Activated CD4-positive, alpha-beta T cell treated with anti-CD3 and anti-CD28 coated beads, Interleukin-2, amount 50 U/mL, for 4 hours (primary cell): ENCODE measurements around the gene CYRIA.

Experiments used
- DNase-seq, 2 experiments: peaks; one replicate each; pipeline ENCODE4 v3.0.0-alpha.2; 2020

Gene CYRIA

GRCh38 chr2:16665748-16666448, at the start of gene CYRIA:
CYRIA (minus strand) TSS chr2:16665834; CDS start chr2:16588119, 77,715 bp downstream.
- DNase-seq, result peak; percentile 3 to 5

GRCh38 chr2:16713011-16713423, 47.4 kb upstream of the CYRIA start:
- DNase-seq, result no peak

- DNase-seq, result no peak
Measured at GRCh38 chr2:16709769-16710168, 44.1 kb upstream of the CYRIA start.

GRCh38 chr2:16708173-16708572, 42.5 kb upstream of the CYRIA start:
- DNase-seq, result no peak

GRCh38 chr2:16707014-16707623, 41.5 kb upstream of the CYRIA start:
- no peak for DNase-seq

- DNase-seq, result no peak
Measured at GRCh38 chr2:16700551-16701259, 35.1 kb upstream of the CYRIA start.

- DNase-seq, result no peak
Measured at GRCh38 chr2:16693854-16694253, 28.2 kb upstream of the CYRIA start.

DNA sequence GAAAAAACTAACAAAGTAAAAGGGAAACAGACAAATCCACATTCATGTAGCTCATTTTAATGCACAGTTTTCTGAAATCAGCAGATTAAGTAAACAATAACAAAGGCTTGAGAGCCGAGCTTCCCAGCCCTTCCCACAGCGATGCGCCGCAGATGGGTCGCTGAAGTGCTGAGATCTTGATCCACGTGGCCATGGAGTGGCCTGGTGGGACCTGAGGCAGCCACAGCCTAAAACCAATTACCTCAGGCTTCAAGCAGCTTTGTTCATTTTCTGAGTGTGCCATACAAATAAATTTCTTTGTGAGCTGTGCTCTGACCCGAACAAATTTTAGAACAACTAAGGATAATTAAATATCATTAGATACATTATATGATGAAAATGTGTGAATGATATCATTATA, 25.6 kb upstream of the CYRIA start:
- DNase-seq, result no peak

DNA sequence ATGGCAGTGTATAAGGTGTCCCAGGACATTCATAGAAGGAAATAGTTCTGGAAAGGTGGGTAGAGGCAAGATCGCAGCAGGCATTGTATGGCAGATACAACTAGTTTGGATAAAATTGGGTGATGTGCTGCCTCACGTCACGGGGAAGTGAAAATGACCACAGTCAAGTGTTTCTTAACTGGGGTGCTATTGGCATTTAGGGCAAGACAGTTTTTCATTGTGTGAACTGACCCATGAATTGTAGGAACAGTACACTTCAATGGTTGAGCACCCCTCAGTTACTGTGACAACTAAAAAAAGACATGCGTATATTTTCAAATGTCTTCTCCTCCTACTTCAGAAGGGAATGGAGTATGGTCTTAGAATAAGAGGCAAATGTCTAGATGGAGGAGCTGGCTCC, 22.3 kb upstream of the CYRIA start:
- no peak for DNase-seq

GRCh38 chr2:16687222-16687621, 21.6 kb upstream of the CYRIA start:
- DNase-seq, result no peak

DNA sequence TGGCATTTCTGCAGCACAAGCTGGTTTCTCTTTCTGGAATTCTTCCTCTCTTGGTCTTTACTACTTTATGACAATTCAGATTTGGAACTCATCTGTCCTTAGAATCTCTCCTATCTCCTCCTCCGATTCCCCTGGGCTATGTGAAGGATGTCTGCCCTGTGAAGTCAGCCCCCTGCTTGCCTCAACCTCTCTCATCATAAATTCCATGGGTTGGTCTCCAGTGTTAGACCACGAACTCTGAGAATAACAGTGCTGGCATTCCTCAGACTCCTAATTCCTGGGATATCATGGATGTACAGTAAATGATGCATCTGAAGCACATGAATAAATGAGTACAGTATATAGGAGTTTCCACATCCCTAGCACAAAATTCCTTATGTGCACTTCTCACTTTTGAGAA, 21.0 kb upstream of the CYRIA start:
- no peak for DNase-seq

- DNase-seq, result no peak
Measured at GRCh38 chr2:16685340-16685715, 19.7 kb upstream of the CYRIA start.

DNA sequence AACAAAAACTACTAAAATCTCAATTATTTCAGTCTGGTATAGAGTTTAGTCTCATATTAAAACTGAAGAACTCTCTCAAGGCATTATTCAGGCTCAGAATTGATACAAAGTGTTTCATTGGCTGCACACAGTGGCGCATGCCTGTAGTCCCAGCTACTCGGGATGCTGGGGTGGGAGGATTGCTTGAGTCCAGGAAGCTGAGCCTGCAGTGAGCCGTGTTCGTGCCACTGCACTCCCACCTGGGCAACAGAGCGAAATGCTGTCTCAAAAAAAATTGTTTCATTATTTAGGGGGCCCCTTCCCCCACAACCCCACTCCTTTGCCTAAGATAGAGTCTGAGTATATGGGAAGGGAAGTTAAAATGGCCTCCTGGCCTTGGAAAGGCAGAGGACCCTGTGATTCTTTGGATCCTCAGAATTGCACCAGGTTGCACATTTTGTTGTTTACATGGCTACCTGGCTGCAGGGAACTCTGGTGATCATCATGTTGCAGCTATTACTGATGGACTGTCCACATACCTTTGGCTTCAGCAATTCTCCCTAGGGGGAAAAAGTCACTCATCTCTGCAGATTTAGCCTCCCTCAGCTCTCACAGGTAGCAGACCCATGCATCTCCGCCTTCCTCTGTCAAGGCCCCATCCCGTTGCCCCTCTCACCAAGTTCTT, 19.2 kb upstream of the CYRIA start:
- no peak for DNase-seq

DNA sequence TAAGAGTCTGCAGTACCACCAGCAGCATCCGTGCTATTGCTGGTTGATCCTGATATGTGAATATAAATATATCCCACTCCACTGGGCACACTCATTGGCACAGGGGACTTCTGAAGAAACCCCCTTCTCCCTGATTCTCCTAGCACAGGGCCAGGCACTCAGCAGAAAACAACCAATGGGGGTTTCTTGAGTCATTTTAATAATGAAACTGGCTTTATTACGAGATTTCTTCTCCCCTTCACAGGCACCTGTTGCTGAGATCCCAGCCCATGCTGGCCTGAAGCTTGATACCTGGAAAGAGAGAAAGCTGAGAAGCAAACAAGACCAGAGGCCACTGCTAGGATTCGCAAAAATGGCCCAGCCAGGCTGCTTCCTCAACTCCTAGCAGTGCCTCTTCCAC, 17.9 kb upstream of the CYRIA start:
- DNase-seq, result no peak

DNA sequence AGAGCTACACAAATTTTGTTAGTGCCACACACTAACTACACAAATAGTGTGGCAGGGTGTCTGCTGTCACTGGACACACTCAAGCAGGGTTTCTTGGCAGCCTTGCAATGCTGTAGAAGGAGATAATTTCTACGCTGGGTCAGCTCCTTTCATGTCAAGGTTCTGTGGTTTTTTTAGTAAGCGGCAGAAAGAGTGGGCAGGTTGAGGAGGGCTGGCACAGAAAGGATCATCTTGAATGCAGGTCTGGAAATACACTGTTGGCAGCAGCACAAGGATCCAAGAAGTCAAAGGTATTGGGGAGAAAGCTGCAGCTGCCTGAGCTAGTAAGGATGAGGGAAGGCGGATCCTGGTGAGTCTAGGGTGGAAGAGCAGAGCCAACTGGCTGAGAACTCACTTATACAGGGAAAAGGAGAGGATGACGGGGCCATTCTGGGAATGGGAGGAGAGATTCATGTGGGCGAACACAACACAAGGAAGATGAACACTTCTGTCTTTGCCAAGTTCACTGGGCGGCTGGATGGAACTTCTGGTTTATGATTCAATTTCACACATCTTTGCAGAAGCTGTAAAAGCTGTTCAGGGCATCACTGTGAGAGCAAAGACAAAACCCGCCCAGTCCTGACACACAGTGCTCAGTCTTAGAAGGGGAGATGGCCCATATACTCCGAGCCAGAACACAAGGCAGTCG, 16.9 kb upstream of the CYRIA start:
- DNase-seq, result no peak

GRCh38 chr2:16680781-16681180, 15.1 kb upstream of the CYRIA start:
- no peak for DNase-seq

- no peak for DNase-seq
Measured at GRCh38 chr2:16680304-16680703, 14.7 kb upstream of the CYRIA start.

- DNase-seq, result no peak
Measured at GRCh38 chr2:16678964-16679363, 13.3 kb upstream of the CYRIA start.

DNA sequence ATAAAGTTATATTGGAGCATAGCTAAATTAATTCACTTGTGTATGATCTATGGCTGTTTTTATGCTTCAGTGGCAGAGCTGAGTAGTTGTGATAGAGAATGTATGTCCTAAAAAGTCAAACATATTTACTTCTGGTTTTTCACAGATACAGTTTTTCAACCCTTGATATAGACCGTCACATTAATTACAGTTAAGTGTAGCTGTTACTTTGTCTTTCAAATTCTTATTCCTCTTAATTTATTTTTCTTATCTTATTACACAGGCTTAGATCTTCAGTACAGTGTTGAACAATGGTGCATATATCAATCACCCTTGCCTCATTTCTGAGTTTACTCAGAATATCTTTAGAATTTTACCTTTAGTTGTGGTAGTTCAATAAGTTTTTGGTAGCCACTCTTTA, 12.2 kb upstream of the CYRIA start:
- no peak for DNase-seq

DNA sequence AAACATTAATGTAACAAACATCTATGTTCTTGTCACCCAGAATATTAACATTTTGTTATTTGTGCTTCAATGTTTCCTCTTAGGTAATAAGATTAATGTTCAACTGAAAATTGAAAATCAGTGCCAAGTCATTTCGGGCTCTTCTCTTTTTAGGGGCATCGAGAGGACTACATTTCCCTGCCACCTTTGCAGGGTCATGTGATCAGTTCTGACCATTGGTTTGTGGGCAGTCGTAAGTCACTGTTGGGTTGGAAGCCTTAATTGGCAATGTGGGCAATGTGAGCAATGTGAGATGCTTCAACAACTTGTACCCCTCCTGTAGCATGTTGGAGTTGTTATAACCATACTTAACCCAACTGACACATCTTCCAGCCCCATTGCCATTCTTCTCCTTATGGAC, 10.1 kb upstream of the CYRIA start:
- no peak for DNase-seq

DNA sequence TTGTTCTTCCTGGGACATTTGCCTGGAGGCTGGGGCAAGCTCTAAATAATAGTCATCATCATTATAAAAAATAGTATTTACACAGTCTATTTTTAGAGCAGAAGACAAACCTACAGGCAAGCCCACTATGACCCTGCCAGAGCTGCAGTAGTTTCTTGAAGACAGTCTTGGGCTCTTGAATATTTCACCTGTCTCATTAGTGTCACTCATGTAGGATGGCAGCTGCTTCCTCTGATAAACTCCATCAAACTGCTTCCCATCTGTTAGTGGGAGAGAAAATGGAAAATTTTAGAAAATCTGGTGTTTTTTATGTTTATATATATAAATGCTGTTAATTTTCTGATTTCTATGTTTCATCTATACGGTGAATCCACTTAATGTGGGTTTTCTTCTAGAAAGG, 8.5 kb upstream of the CYRIA start:
- DNase-seq, result no peak

DNA sequence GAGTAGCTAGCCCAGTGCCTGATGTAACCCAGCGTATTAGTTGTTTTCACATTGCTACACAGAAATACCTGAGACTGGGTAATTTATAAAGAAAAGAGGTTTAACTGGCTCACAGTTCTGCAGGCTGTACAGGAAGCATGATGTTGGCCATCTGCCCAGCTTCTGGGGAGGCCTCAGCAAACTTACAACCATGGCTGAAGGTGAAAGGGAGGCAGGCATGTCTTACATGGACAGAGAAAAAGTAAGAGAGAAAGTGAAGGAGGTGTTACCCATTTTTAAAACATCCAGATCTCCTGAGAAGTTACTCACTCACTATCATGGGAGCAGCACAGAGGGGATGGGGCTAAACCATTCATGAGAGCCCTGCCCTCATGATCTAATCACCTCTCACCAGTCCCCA, 6.1 kb upstream of the CYRIA start:
- DNase-seq, result no peak

DNA sequence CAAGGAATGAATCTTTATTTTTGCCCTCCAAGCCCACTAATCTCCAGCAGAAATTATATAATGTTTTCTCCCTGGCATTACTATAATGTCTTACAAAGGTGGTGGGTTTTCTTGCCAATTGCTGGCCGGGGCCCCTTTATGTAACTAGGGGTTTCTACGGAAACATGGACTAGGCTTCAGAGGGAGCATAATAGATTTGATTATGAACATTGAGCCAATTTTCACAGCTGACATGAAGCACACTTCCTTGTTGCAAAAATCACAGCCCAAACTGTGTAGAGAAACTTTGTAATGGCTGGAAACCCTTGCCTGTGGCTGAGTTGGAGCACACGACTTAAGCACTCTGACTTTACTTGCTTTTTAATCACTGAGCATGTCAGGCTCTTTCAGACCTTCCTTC, 3.8 kb upstream of the CYRIA start:
- DNase-seq, result no peak
